CD14-positive monocyte (primary cell): ENCODE measurements around the gene CTNND2. TPM values are rescaled to one million over a fixed set of nuclear protein-coding genes. Genes with fewer than 3 reads are reported as not detected.

Experiments
- DNase-seq, 3 donors: peaks; one replicate each; pipeline ENCODE4 v3.0.0-alpha.2; 2011 to 2022
- H2AFZ ChIP-seq: 2 replicates; pipeline ENCODE4 v1.6.0; 2012; ENCODE audit warnings: mild to moderate bottlenecking, low read depth, low read length, inconsistent platforms; ENCODE audit not compliant: insufficient read depth, poor library complexity, severe bottlenecking
- H3K27ac ChIP-seq, 2 donors: 1 replicate in 1 of 2; 2 replicates in 1 of 2; pipeline ENCODE4 v1.5.1; 2012 to 2013; ENCODE audit warnings: low read length in 2 of 2, control low read depth in 1 of 2, inconsistent platforms in 1 of 2, low read depth in 1 of 2, mild to moderate bottlenecking in 1 of 2
- H3K27me3 ChIP-seq, 2 donors: one replicate each; pipeline versions ENCODE4 v1.6.0 to v1.6.1; 2011 to 2013; ENCODE audit warnings: low read length in 2 of 2; ENCODE audit not compliant: control insufficient read depth in 2 of 2, insufficient read depth in 2 of 2
- H3K36me3 ChIP-seq, 2 donors: replicated peaks in 1 of 2; 1 replicate in 1 of 2; 2 replicates in 1 of 2; pipeline versions ENCODE4 v1.5.1 to v1.6.1; 2012 to 2013; ENCODE audit warnings: low read length in 2 of 2, control low read depth in 1 of 2, inconsistent platforms in 1 of 2, mild to moderate bottlenecking in 1 of 2; ENCODE audit not compliant: insufficient read depth in 2 of 2, control insufficient read depth in 1 of 2
- H3K4me1 ChIP-seq, 2 donors: 1 replicate in 1 of 2; 2 replicates in 1 of 2; pipeline versions ENCODE4 v1.5.1 to v1.6.1; 2012 to 2013; ENCODE audit warnings: low read length in 2 of 2, control low read depth in 1 of 2, inconsistent platforms in 1 of 2, mild to moderate bottlenecking in 1 of 2, moderate library complexity in 1 of 2; ENCODE audit not compliant: insufficient read depth in 2 of 2, control insufficient read depth in 1 of 2
- H3K4me2 ChIP-seq: replicated peaks from 2 replicates; pipeline ENCODE3; 2012; ENCODE audit warnings: low read length, moderate library complexity, mild to moderate bottlenecking; ENCODE audit not compliant: poor library complexity, severe bottlenecking; ENCODE audit errors: extremely low read depth
- H3K4me3 ChIP-seq, 3 experiments: fragments of 200-600 bp in 1 of 3; sonication (generic) in 1 of 3; replicated peaks in 1 of 3; 1 replicate in 2 of 3; 2 replicates in 1 of 3; pipeline ENCODE4 v1.5.1; 2011 to 2013; ENCODE audit warnings: low read length in 3 of 3, mild to moderate bottlenecking in 3 of 3, control low read depth in 2 of 3, low read depth in 2 of 3, inconsistent platforms in 1 of 3, moderate library complexity in 1 of 3
- H3K79me2 ChIP-seq: 2 replicates; pipeline ENCODE4 v1.6.0; 2012; ENCODE audit warnings: mild to moderate bottlenecking, control low read depth, inconsistent platforms, low read length, moderate library complexity; ENCODE audit not compliant: insufficient read depth
- H3K9ac ChIP-seq: 2 replicates; pipeline ENCODE4 v1.6.0; 2017; ENCODE audit warnings: low read length, mild to moderate bottlenecking; ENCODE audit not compliant: insufficient read depth, poor library complexity, severe bottlenecking
- H3K9me3 ChIP-seq, 2 donors: replicated peaks in 1 of 2; 1 replicate in 1 of 2; 2 replicates in 1 of 2; pipeline versions ENCODE4 v1.5.1 to v1.6.1; 2012 to 2013; ENCODE audit warnings: low read length in 2 of 2, control low read depth in 1 of 2; ENCODE audit not compliant: control insufficient read depth in 1 of 2, insufficient read depth in 1 of 2
- H4K20me1 ChIP-seq: 2 replicates; pipeline ENCODE4 v1.6.0; 2012; ENCODE audit warnings: mild to moderate bottlenecking, low read length, control low read depth, moderate library complexity; ENCODE audit not compliant: insufficient read depth
- H3K27ac Mint-ChIP-seq, 7 donors: one replicate each; pipeline ENCODE4 v1.8.0; 2020; ENCODE audit warnings: mild to moderate bottlenecking in 7 of 7, mixed read lengths in 7 of 7, moderate library complexity in 6 of 7, inconsistent platforms in 2 of 7
- H3K27me3 Mint-ChIP-seq, 3 donors: one replicate each; pipeline ENCODE4 v1.8.0; 2021 to 2022; ENCODE audit warnings: low read depth in 3 of 3, mild to moderate bottlenecking in 3 of 3, mixed read lengths in 3 of 3, moderate library complexity in 3 of 3, inconsistent platforms in 1 of 3
- H3K36me3 Mint-ChIP-seq, 2 donors: one replicate each; pipeline ENCODE4 v1.8.0; 2020; ENCODE audit warnings: mixed read lengths in 2 of 2, inconsistent platforms in 1 of 2, mild to moderate bottlenecking in 1 of 2
- H3K4me1 Mint-ChIP-seq: one replicate; pipeline ENCODE4 v1.8.0; 2020; ENCODE audit warnings: mild to moderate bottlenecking, mixed read lengths
- H3K4me3 Mint-ChIP-seq, 2 donors: one replicate each; pipeline ENCODE4 v1.8.0; 2020; ENCODE audit warnings: mild to moderate bottlenecking in 2 of 2, mixed read lengths in 2 of 2, moderate library complexity in 1 of 2
- H3K9me3 Mint-ChIP-seq, 7 donors: one replicate each; pipeline ENCODE4 v1.8.0; 2020 to 2022; ENCODE audit warnings: mixed read lengths in 7 of 7, mild to moderate bottlenecking in 6 of 7, moderate library complexity in 6 of 7, inconsistent platforms in 2 of 7
- WGBS: methylation state at CpG from one replicate; pipeline ENCODE4 v1.1.5; 2013; ENCODE audit warnings: missing lambda C conversion rate; ENCODE audit not compliant: insufficient coverage; 5-methylcytosine and 5-hydroxymethylcytosine counted together
- intact Hi-C, 2 donors: fragments of 100-400 bp; cut with micrococcal nuclease; formaldehyde crosslinking; loops; one replicate each; pipeline versions ENCODE4 v1.15.0 to v1.15.1; 2023
- polyA plus RNA-seq, 3 donors: library from polyadenylated mRNA; depleted of rRNA in 1 of 3; unstranded in 2 of 3; stranded (reverse) in 1 of 3; fragments of 300-500 nt in 2 of 3; fragments of >200 nt in 1 of 3; fragmentation: Illumina TruSeq in 2 of 3; gene quantifications; 1 replicate in 2 of 3; 2 replicates in 1 of 3; pipeline ENCODE4 v1.2.3, GENCODE V29; 2012 to 2021
- TF ChIP-seq, protein P1 (sequence below): fragments of 200-600 bp; IDR thresholded peaks from one replicate; pipeline ENCODE4 v1.8.0; 2022; ENCODE audit warnings: antibody characterized with exemption, mild to moderate bottlenecking

CTNND2 gene
- polyA plus RNA-seq, 3 donors: not detected

GRCh38 chr5:11230890-11231289 is 673.4 kb downstream of the CTNND2 start:
- TF ChIP-seq, protein P1, sequence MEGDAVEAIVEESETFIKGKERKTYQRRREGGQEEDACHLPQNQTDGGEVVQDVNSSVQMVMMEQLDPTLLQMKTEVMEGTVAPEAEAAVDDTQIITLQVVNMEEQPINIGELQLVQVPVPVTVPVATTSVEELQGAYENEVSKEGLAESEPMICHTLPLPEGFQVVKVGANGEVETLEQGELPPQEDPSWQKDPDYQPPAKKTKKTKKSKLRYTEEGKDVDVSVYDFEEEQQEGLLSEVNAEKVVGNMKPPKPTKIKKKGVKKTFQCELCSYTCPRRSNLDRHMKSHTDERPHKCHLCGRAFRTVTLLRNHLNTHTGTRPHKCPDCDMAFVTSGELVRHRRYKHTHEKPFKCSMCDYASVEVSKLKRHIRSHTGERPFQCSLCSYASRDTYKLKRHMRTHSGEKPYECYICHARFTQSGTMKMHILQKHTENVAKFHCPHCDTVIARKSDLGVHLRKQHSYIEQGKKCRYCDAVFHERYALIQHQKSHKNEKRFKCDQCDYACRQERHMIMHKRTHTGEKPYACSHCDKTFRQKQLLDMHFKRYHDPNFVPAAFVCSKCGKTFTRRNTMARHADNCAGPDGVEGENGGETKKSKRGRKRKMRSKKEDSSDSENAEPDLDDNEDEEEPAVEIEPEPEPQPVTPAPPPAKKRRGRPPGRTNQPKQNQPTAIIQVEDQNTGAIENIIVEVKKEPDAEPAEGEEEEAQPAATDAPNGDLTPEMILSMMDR: no peak
- intact Hi-C loops: no loop called here
- H3K4me3 Mint-ChIP-seq: no peak overlapping the region
- peaks cover 14 to 29% (median 20%) of the 10 kb centered on the region in 7 donors for H3K9me3 Mint-ChIP-seq
- Histone ChIP-seq H3K27ac (no peak overlapping the region), H3K79me2 (no peaks in the 10 kb centered on the region), H3K4me3 (no peak overlapping the region), H3K4me2 (no peak overlapping the region), H4K20me1 (no peaks in the 10 kb centered on the region), H3K36me3 (no peaks in the 10 kb centered on the region), H3K9ac (no peak overlapping the region), H3K9me3 (peaks cover 11 to 13% of the 10 kb centered on the region in 2 donors), H3K27me3 (no peaks in the 10 kb centered on the region), H2AFZ (no peak overlapping the region), H3K4me1 (no peaks in the 10 kb centered on the region)
- H3K27me3 Mint-ChIP-seq: peaks cover 0 to 2% (median 0%) of the 10 kb centered on the region in 3 donors
- no peak for DNase-seq
- no peak overlapping the region for H3K27ac Mint-ChIP-seq
- no peaks in the 10 kb centered on the region for H3K36me3 Mint-ChIP-seq
- H3K4me1 Mint-ChIP-seq: peaks cover 14% of the 10 kb centered on the region
- 100% methylated on average over 1 of the region's 3 CpGs for WGBS

GRCh38 chr5:11227064-11227463 is 677.2 kb downstream of the CTNND2 start:
- Mint-ChIP-seq H3K4me1 (no peaks in the 10 kb centered on the region), H3K27me3 (no peaks in the 10 kb centered on the region), H3K9me3 (peaks cover 8 to 19% (median 12%) of the 10 kb centered on the region in 7 donors), H3K36me3 (no peaks in the 10 kb centered on the region), H3K4me3 (no peak overlapping the region), H3K27ac (no peak overlapping the region)
- no peaks in the 10 kb centered on the region for H3K27me3 ChIP-seq
- H3K4me3 ChIP-seq: no peak overlapping the region
- WGBS: no CpG with 5 or more reads among the region's 3 CpGs
- no peak overlapping the region for H3K9ac ChIP-seq
- no peaks in the 10 kb centered on the region for H4K20me1 ChIP-seq
- H3K36me3 ChIP-seq: no peaks in the 10 kb centered on the region
- no peak overlapping the region for H3K27ac ChIP-seq
- no peak overlapping the region for H2AFZ ChIP-seq
- H3K4me2 ChIP-seq: no peak overlapping the region
- no peaks in the 10 kb centered on the region for H3K4me1 ChIP-seq
- peaks cover 5 to 9% of the 10 kb centered on the region in 2 donors for H3K9me3 ChIP-seq
- intact Hi-C loops: no loop called here
- no peaks in the 10 kb centered on the region for H3K79me2 ChIP-seq
- TF ChIP-seq, protein P1: no peak
- no peak for DNase-seq
